ENCODE data around the gene RAB18.

GRCh38 chr10:27474741-27475140 is 29.4 kb upstream of the RAB18 start:
- no peak for TF ChIP-seq YY1 (IDR thresholded peaks at IDR 0.05; ENCODE audit: insufficient read depth, insufficient read length)
- no peak for TF ChIP-seq ZNF274 (IDR thresholded peaks at IDR 0.05; ENCODE audit: low read depth, low read length)

Data from NT2/D1 (cell line).